Transverse colon (tissue), 4 donors: Measurements from ENCODE around the gene TMOD1. TPM values are rescaled to one million over a fixed set of nuclear protein-coding genes. Genes with fewer than 3 reads are reported as not detected.

ENCODE experiments used
- DNase-seq: peaks from one replicate; pipeline ENCODE4 v3.0.0-alpha.2; 2019
- H3K27ac ChIP-seq, 4 donors: fragments of 200-600 bp; sonication (generic); 2 replicates each; pipeline ENCODE4 v1.5.1; 2016 to 2018; ENCODE audit warnings: inconsistent platforms in 4 of 4
- H3K27me3 ChIP-seq: fragments of 200-600 bp; sonication (generic); 2 replicates; pipeline ENCODE4 v1.5.1; 2017; ENCODE audit warnings: inconsistent platforms
- H3K36me3 ChIP-seq, 4 donors: fragments of 200-600 bp; sonication (generic); 2 replicates each; pipeline ENCODE4 v1.5.1; 2017 to 2019; ENCODE audit warnings: inconsistent platforms in 4 of 4
- H3K4me1 ChIP-seq, 4 donors: fragments of 200-600 bp; sonication (generic); 2 replicates each; pipeline ENCODE4 v1.5.1; 2017 to 2020; ENCODE audit warnings: inconsistent platforms in 4 of 4
- H3K4me3 ChIP-seq, 4 donors: fragments of 200-600 bp; sonication (generic); 1 replicate in 1 of 4; 2 replicates in 3 of 4; pipeline versions ENCODE4 v1.5.1 to v1.6.1; 2017 to 2019; ENCODE audit warnings: inconsistent platforms in 4 of 4
- H3K9me3 ChIP-seq, 2 donors: fragments of 200-600 bp; sonication (generic); 2 replicates each; pipeline ENCODE4 v1.5.1; 2017 to 2019; ENCODE audit warnings: inconsistent platforms in 2 of 2
- CTCF ChIP-seq, 5 experiments: fragments of 200-600 bp in 3 of 5; fragments of 450-650 bp in 2 of 5; sonication (generic) in 3 of 5; IDR thresholded peaks; 1 replicate in 2 of 5; 2 replicates in 3 of 5; pipeline ENCODE4 v1.5.1; 2016 to 2017; ENCODE audit warnings: antibody characterized with exemption in 5 of 5, inconsistent platforms in 3 of 5, mild to moderate bottlenecking in 2 of 5, moderate library complexity in 1 of 5
- EP300 ChIP-seq: sonication (generic); formaldehyde crosslinking; IDR thresholded peaks from one replicate; pipeline ENCODE4 v1.6.1; 2017; ENCODE audit warnings: antibody characterized with exemption, low read depth
- POLR2A ChIP-seq: fragments of 450-650 bp; IDR thresholded peaks from one replicate; pipeline ENCODE4 v1.6.1; 2016; ENCODE audit warnings: antibody characterized with exemption, mild to moderate bottlenecking, moderate library complexity
- POLR2AphosphoS5 ChIP-seq, 3 donors: sonication (generic); formaldehyde crosslinking; IDR thresholded peaks; one replicate each; pipeline ENCODE4 v1.6.1; 2016; ENCODE audit warnings: antibody characterized with exemption in 3 of 3
- WGBS, 2 donors: methylation state at CpG; one replicate each; pipeline ENCODE4 v1.1.5; 2018; ENCODE audit warnings: low coverage in 1 of 2; 5-methylcytosine and 5-hydroxymethylcytosine counted together
- in situ Hi-C, 4 donors: fragments of 200-750 bp; cut with MboI; loops; one replicate each; pipeline versions ENCODE4 v1.15.0 to v1.15.1; 2017; ENCODE audit warnings: low sequenced_read_pairs in 3 of 4, low pct_ligation_motif_present in 1 of 4, low pct_unique_long_range_greater_than_20kb in 1 of 4
- intact Hi-C: fragments of 100-400 bp; cut with DNase I; formaldehyde crosslinking; loops from one replicate; pipeline ENCODE4 v1.15.1; 2023; ENCODE audit warnings: low total_unique reads
- total RNA-seq, 4 donors: library from RNA; depleted of rRNA; stranded (reverse); fragments of >200 nt; gene quantifications; one replicate each; pipeline ENCODE4 v1.1.0, GENCODE V29; 2016

Gene TMOD1
- total RNA-seq, 4 donors from 2014 or later, result 4.2 to 11.6 (median 7.1) TPM

GRCh38 chr9:97531888-97532376 lies 30.5 kb downstream of the TMOD1 start:
- H3K36me3 ChIP-seq, result no peaks in the 10 kb centered on the region
- no peak overlapping the region for H3K4me3 ChIP-seq
- no peak for DNase-seq
- in situ Hi-C loops, result no loop called here
- no peaks in the 10 kb centered on the region for H3K9me3 ChIP-seq
- peaks cover 4 to 23% (median 10%) of the 10 kb centered on the region in 4 donors for H3K4me1 ChIP-seq
- peak overlapping the region; percentile 60 to 84 (median 66) for H3K27ac ChIP-seq
- intact Hi-C loops, result no loop called here
- no peaks in the 10 kb centered on the region for H3K27me3 ChIP-seq
- TF ChIP-seq CTCF (IDR thresholded peaks at IDR 0.05) (no peak), POLR2AphosphoS5 (IDR thresholded peaks at IDR 0.05) (peak in 1 of 3 donors; percentile 30), POLR2A (no peak)
- 53 to 72% methylated on average over 4 to 9 of the region's 9 CpGs for WGBS, 2 donors

- Histone ChIP-seq H3K27ac (no peak overlapping the region), H3K9me3 (no peaks in the 10 kb centered on the region), H3K4me1 (peaks cover 3 to 16% (median 5%) of the 10 kb centered on the region in 4 donors), H3K4me3 (no peak overlapping the region), H3K27me3 (no peaks in the 10 kb centered on the region), H3K36me3 (no peaks in the 10 kb centered on the region)
- intact Hi-C loops, result no loop called here
- no peak for DNase-seq
- TF ChIP-seq POLR2AphosphoS5 (IDR thresholded peaks at IDR 0.05) (no peak), POLR2A (no peak), EP300 (no peak), CTCF (IDR thresholded peaks at IDR 0.05) (no peak)
- WGBS, 2 donors, result 88% methylated on average over 3 of the region's 3 CpGs; no CpG with 5 or more reads in 1 of the 2 donors
- in situ Hi-C loops, result no loop called here
These were observed 32.7 kb downstream of the TMOD1 start for GRCh38 chr9:97534185-97534584.

- no peak for DNase-seq
- 89 to 92% methylated on average over 2 to 10 of the region's 10 CpGs for WGBS, 2 donors
- intact Hi-C loops, result no loop called here
- Histone ChIP-seq H3K36me3 (no peaks in the 10 kb centered on the region), H3K27me3 (no peaks in the 10 kb centered on the region), H3K4me1 (peaks cover 0 to 16% (median 4%) of the 10 kb centered on the region in 4 donors), H3K9me3 (no peaks in the 10 kb centered on the region), H3K4me3 (no peak overlapping the region), H3K27ac (no peak overlapping the region)
- in situ Hi-C loops, result no loop called here
- TF ChIP-seq POLR2AphosphoS5 (IDR thresholded peaks at IDR 0.05), result no peak
These were observed 33.6 kb downstream of the TMOD1 start for GRCh38 chr9:97534961-97535594.

GRCh38 chr9:97535771-97536170 lies 34.3 kb downstream of the TMOD1 start:
- intact Hi-C loops, result no loop called here
- WGBS, 2 donors, result 89 to 100% methylated on average over 2 to 5 of the region's 5 CpGs
- no peaks in the 10 kb centered on the region for H3K9me3 ChIP-seq
- no peaks in the 10 kb centered on the region for H3K36me3 ChIP-seq
- H3K27ac ChIP-seq, result no peak overlapping the region
- H3K27me3 ChIP-seq, result no peaks in the 10 kb centered on the region
- no peak overlapping the region for H3K4me3 ChIP-seq
- DNase-seq, result no peak
- TF ChIP-seq POLR2A, result no peak
- H3K4me1 ChIP-seq, result peaks cover 0 to 16% (median 4%) of the 10 kb centered on the region in 4 donors
- in situ Hi-C loops, result no loop called here

- intact Hi-C loops, result no loop called here
- DNase-seq, result no peak
- 82% methylated on average over 9 of the region's 9 CpGs; no CpG with 5 or more reads in 1 of the 2 donors for WGBS, 2 donors
- TF ChIP-seq CTCF (IDR thresholded peaks at IDR 0.05), result no peak
- no peak for TF ChIP-seq EP300
- no peak for TF ChIP-seq POLR2AphosphoS5 (IDR thresholded peaks at IDR 0.05)
- TF ChIP-seq POLR2A, result no peak
- no peaks in the 10 kb centered on the region for H3K27me3 ChIP-seq
- H3K27ac ChIP-seq, result no peak overlapping the region
- peaks cover 0 to 11% (median 4%) of the 10 kb centered on the region in 4 donors for H3K4me1 ChIP-seq
- H3K36me3 ChIP-seq, result no peaks in the 10 kb centered on the region
- no peaks in the 10 kb centered on the region for H3K9me3 ChIP-seq
- H3K4me3 ChIP-seq, result no peak overlapping the region
- in situ Hi-C loops, result no loop called here
These were observed 35.0 kb downstream of the TMOD1 start for GRCh38 chr9:97536480-97536879.
